Measurements from ENCODE around the gene KLF16. TPM values are rescaled to one million over a fixed set of nuclear protein-coding genes. Genes with fewer than 3 reads are reported as not detected.

The KLF16 gene
- total and polyA plus RNA-seq, 9 of the 15 experiments (the other 6 are each of a cell fraction or from before 2014, with no cell fraction given): 0.04 to 60.4 (median 6.8) TPM

- no peak for TF ChIP-seq BRD9 (IDR thresholded peaks at IDR 0.05; ENCODE audit: low read depth, partially characterized antibody)
- no peak for TF ChIP-seq ATF3 (IDR thresholded peaks at IDR 0.05)
- 0 out of 2 replicates have a peak, but pooled peaks have one; percentile 30 for TF ChIP-seq ATF3 (CRISPR knock-in tag; conservative IDR thresholded peaks at IDR 0.05)
- no peak for TF ChIP-seq MAX (CRISPR knock-in tag; IDR thresholded peaks at IDR 0.05)
- no peak for TF ChIP-seq MXD1 (CRISPR knock-in tag; IDR thresholded peaks at IDR 0.05; ENCODE audit: borderline replicate concordance, poor library complexity, severe bottlenecking)
- no peak for TF ChIP-seq ZNF324 (CRISPR knock-in tag; IDR thresholded peaks at IDR 0.05)
- no peak for TF ChIP-seq PPARD (CRISPR knock-in tag; IDR thresholded peaks at IDR 0.05)
- no peak for TF ChIP-seq NFE2L1 (tag; IDR thresholded peaks at IDR 0.05; ENCODE audit: borderline replicate concordance, low read depth)
- no peak for TF ChIP-seq CBFA2T2 (conservative IDR thresholded peaks at IDR 0.05)
- no peak for TF ChIP-seq ZBTB5 (IDR thresholded peaks at IDR 0.05)
- TF ChIP-seq ZNF518B (CRISPR knock-in tag; IDR thresholded peaks at IDR 0.05): no peak
- no peak for TF ChIP-seq CEBPG (CRISPR knock-in tag; IDR thresholded peaks at IDR 0.05)
- TF ChIP-seq CEBPG (tag; conservative IDR thresholded peaks at IDR 0.05 in 1 of 2, IDR thresholded peaks at IDR 0.05 in 1 of 2): no peak
- TF ChIP-seq ZNF445 (CRISPR knock-in tag; IDR thresholded peaks at IDR 0.05; ENCODE audit: low read depth): no peak
- no peak for TF ChIP-seq PRMT5 (CRISPR knock-in tag; IDR thresholded peaks at IDR 0.05)
- TF ChIP-seq MTA3 (IDR thresholded peaks at IDR 0.05; ENCODE audit: borderline replicate concordance): peak; percentile 48; the same call in 1 of the 2 replicates
- no peak for TF ChIP-seq PRPF4 (IDR thresholded peaks at IDR 0.05; ENCODE audit: insufficient read depth, low read depth, low read length, poor library complexity, severe bottlenecking)
- TF ChIP-seq ILK (tag; IDR thresholded peaks at IDR 0.05; ENCODE audit: borderline replicate concordance, low read depth): no peak
Measured at GRCh38 chr19:1848399-1849131, 14.8 kb downstream of the KLF16 start, which contains the start of gene REXO1 (continued).
